ENCODE results near the gene IMMT.
"Not testable (repeated sequence)": the region's sequence is repeated elsewhere in the genome, so short reads cannot be mapped to it uniquely, and the experiment has no call there.

IMMT gene

GRCh38 chr2:86202702-86203101 lies 7.4 kb upstream of the IMMT start:
- no peaks in the 10 kb centered on the region for H3K9me3 ChIP-seq (ENCODE audit: severe bottlenecking)
- no peak overlapping the region for H3K27ac ChIP-seq (ENCODE audit: poor library complexity, severe bottlenecking)
- H3K36me3 ChIP-seq (ENCODE audit: low read depth), result peaks cover 28% of the 10 kb centered on the region
- DNase-seq (ENCODE audit: low spot score), result no peak
- H3K27me3 ChIP-seq (ENCODE audit: insufficient read depth, poor library complexity, severe bottlenecking), result no peaks in the 10 kb centered on the region
- no peaks in the 10 kb centered on the region for H3K4me1 ChIP-seq (ENCODE audit: insufficient read depth, poor library complexity, severe bottlenecking)
- no peak for TF ChIP-seq CTCF (IDR thresholded peaks at IDR 0.05; ENCODE audit: poor library complexity, severe bottlenecking)
- H3K4me3 ChIP-seq (ENCODE audit: severe bottlenecking), result no peak overlapping the region
- ATAC-seq (ENCODE audit: low read depth), result no peak

- H3K9me3 ChIP-seq (ENCODE audit: severe bottlenecking), result no peaks in the 10 kb centered on the region
- no peak for ATAC-seq (ENCODE audit: low read depth)
- H3K36me3 ChIP-seq (ENCODE audit: low read depth), result peaks cover 24% of the 10 kb centered on the region
- no peak for TF ChIP-seq CTCF (IDR thresholded peaks at IDR 0.05; ENCODE audit: poor library complexity, severe bottlenecking)
- no peaks in the 10 kb centered on the region for H3K27me3 ChIP-seq (ENCODE audit: insufficient read depth, poor library complexity, severe bottlenecking)
- H3K27ac ChIP-seq (ENCODE audit: poor library complexity, severe bottlenecking), result no peak overlapping the region
- DNase-seq (ENCODE audit: low spot score), result no peak
- no peak overlapping the region for H3K4me3 ChIP-seq (ENCODE audit: severe bottlenecking)
- no peaks in the 10 kb centered on the region for H3K4me1 ChIP-seq (ENCODE audit: insufficient read depth, poor library complexity, severe bottlenecking)
Observed at GRCh38 chr2:86202336-86202692, 7.1 kb upstream of the IMMT start.

- H3K4me3 ChIP-seq (ENCODE audit: severe bottlenecking), result no peak overlapping the region
- DNase-seq (ENCODE audit: low spot score), result no peak
- no peaks in the 10 kb centered on the region for H3K9me3 ChIP-seq (ENCODE audit: severe bottlenecking)
- no peak for TF ChIP-seq CTCF (IDR thresholded peaks at IDR 0.05; ENCODE audit: poor library complexity, severe bottlenecking)
- H3K27me3 ChIP-seq (ENCODE audit: insufficient read depth, poor library complexity, severe bottlenecking), result no peaks in the 10 kb centered on the region
- no peaks in the 10 kb centered on the region for H3K4me1 ChIP-seq (ENCODE audit: insufficient read depth, poor library complexity, severe bottlenecking)
- H3K27ac ChIP-seq (ENCODE audit: poor library complexity, severe bottlenecking), result no peak overlapping the region
- ATAC-seq (ENCODE audit: low read depth), result no peak
- peaks cover 19% of the 10 kb centered on the region for H3K36me3 ChIP-seq (ENCODE audit: low read depth)
Observed at GRCh38 chr2:86201671-86202335, 6.5 kb upstream of the IMMT start.

- ATAC-seq (ENCODE audit: low read depth); H3K4me3 ChIP-seq (ENCODE audit: severe bottlenecking); H3K36me3 ChIP-seq (ENCODE audit: low read depth); H3K27ac ChIP-seq (ENCODE audit: poor library complexity, severe bottlenecking); H3K9me3 ChIP-seq (ENCODE audit: severe bottlenecking); H3K4me1 ChIP-seq (ENCODE audit: insufficient read depth, poor library complexity, severe bottlenecking); DNase-seq (ENCODE audit: low spot score); H3K27me3 ChIP-seq (ENCODE audit: insufficient read depth, poor library complexity, severe bottlenecking): not testable (repeated sequence)
Observed at GRCh38 chr2:86200564-86200963, 5.3 kb upstream of the IMMT start.

GRCh38 chr2:86199834-86200177 lies 4.5 kb upstream of the IMMT start:
- Histone ChIP-seq H3K36me3 (ENCODE audit: low read depth) (0 out of 2 replicates have a peak, but pooled peaks cover 5% of the 10 kb centered on the region), H3K9me3 (ENCODE audit: severe bottlenecking) (no peaks in the 10 kb centered on the region), H3K27ac (ENCODE audit: poor library complexity, severe bottlenecking) (peak overlapping the region; percentile 36), H3K4me1 (ENCODE audit: insufficient read depth, poor library complexity, severe bottlenecking) (peaks cover 6% of the 10 kb centered on the region), H3K27me3 (ENCODE audit: insufficient read depth, poor library complexity, severe bottlenecking) (no peaks in the 10 kb centered on the region), H3K4me3 (ENCODE audit: severe bottlenecking) (peak overlapping the region; percentile 58)
- ATAC-seq (ENCODE audit: low read depth) (no peak), DNase-seq (ENCODE audit: low spot score) (no peak)
- TF ChIP-seq CTCF (IDR thresholded peaks at IDR 0.05; ENCODE audit: poor library complexity, severe bottlenecking), result no peak

Measured in RWPE2 (cell line).